Tibial nerve (tissue), 4 donors: ENCODE data around the gene NID1.

Experiments
- EP300 ChIP-seq, 2 donors: sonication (generic); formaldehyde crosslinking; IDR thresholded peaks; one replicate each; pipeline ENCODE4 v1.6.1; 2017; ENCODE audit warnings: antibody characterized with exemption in 2 of 2, mild to moderate bottlenecking in 1 of 2
- POLR2A ChIP-seq, 2 donors: fragments of 450-650 bp; IDR thresholded peaks; one replicate each; pipeline ENCODE4 v1.6.1; 2017; ENCODE audit warnings: antibody characterized with exemption in 2 of 2, mild to moderate bottlenecking in 2 of 2, moderate library complexity in 2 of 2
- TF ChIP-seq, protein P1 (sequence below), 5 experiments: fragments of 200-600 bp in 3 of 5; fragments of 450-650 bp in 2 of 5; sonication (generic) in 3 of 5; IDR thresholded peaks; one replicate each; pipeline ENCODE4 v1.5.1; 2016 to 2019; ENCODE audit warnings: antibody characterized with exemption in 5 of 5, mild to moderate bottlenecking in 3 of 5, moderate library complexity in 2 of 5

DNA sequence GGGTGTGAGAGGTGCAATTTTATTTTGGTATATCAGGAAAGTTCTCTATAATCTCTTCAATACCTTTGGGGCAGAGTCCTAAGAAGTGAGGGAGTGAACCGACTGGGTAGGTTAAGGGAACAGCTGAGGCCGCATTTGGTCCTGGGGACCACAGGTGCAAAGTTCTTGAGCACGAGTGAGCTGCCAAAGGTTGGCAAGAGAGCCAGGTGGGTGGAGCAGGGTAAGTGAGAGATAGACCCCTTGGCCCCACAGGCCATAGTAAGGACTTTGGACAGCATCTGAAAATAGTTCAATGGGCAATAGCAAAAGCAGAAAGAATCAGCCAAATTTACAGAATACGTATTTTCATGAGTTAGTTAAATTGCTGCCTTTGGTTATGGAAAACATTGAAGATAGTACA, 11.0 kb upstream of the NID1 start:
- TF ChIP-seq, protein P1, sequence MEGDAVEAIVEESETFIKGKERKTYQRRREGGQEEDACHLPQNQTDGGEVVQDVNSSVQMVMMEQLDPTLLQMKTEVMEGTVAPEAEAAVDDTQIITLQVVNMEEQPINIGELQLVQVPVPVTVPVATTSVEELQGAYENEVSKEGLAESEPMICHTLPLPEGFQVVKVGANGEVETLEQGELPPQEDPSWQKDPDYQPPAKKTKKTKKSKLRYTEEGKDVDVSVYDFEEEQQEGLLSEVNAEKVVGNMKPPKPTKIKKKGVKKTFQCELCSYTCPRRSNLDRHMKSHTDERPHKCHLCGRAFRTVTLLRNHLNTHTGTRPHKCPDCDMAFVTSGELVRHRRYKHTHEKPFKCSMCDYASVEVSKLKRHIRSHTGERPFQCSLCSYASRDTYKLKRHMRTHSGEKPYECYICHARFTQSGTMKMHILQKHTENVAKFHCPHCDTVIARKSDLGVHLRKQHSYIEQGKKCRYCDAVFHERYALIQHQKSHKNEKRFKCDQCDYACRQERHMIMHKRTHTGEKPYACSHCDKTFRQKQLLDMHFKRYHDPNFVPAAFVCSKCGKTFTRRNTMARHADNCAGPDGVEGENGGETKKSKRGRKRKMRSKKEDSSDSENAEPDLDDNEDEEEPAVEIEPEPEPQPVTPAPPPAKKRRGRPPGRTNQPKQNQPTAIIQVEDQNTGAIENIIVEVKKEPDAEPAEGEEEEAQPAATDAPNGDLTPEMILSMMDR (IDR thresholded peaks at IDR 0.05): no peak
- no peak for TF ChIP-seq EP300 (IDR thresholded peaks at IDR 0.05)
- no peak for TF ChIP-seq POLR2A (IDR thresholded peaks at IDR 0.05)
